NOMO-1 treated with dmso at 0.1 percent for 144 hours (cell line): ENCODE results near the gene SLC1A3.
"Not testable (repeated sequence)": the region's sequence is repeated elsewhere in the genome, so short reads cannot be mapped to it uniquely, and the experiment has no call there.

ENCODE experiments used
- DNase-seq: peaks from one replicate; lab custom pipeline; 2025; ENCODE audit not compliant: unreplicated experiment; lab: John Stamatoyannopoulos, UW

Gene SLC1A3

GRCh38 chr5:36630201-36631145, 24.1 kb downstream of the SLC1A3 start:
- DNase-seq = no peak

GRCh38 chr5:36631154-36631553, 24.7 kb downstream of the SLC1A3 start:
- DNase-seq = no peak

GRCh38 chr5:36631620-36632362, 25.4 kb downstream of the SLC1A3 start:
- no peak for DNase-seq

GRCh38 chr5:36632363-36632664, 25.9 kb downstream of the SLC1A3 start:
- DNase-seq = no peak

GRCh38 chr5:36635721-36636390, 29.4 kb downstream of the SLC1A3 start:
- no peak for DNase-seq

GRCh38 chr5:36637101-36637500, 30.7 kb downstream of the SLC1A3 start:
- no peak for DNase-seq

GRCh38 chr5:36637516-36637915, 31.1 kb downstream of the SLC1A3 start:
- no peak for DNase-seq

GRCh38 chr5:36638056-36638455, 31.6 kb downstream of the SLC1A3 start:
- no peak for DNase-seq

- no peak for DNase-seq
Measured at GRCh38 chr5:36640949-36641348, 34.5 kb downstream of the SLC1A3 start.

- no peak for DNase-seq
Measured at GRCh38 chr5:36641431-36641830, 35.0 kb downstream of the SLC1A3 start.

GRCh38 chr5:36642089-36642488, 35.7 kb downstream of the SLC1A3 start:
- DNase-seq = no peak

- no peak for DNase-seq
Measured at GRCh38 chr5:36643162-36643561, 36.8 kb downstream of the SLC1A3 start.

- not testable (repeated sequence) for DNase-seq
Measured at GRCh38 chr5:36643841-36644240, 37.4 kb downstream of the SLC1A3 start.

- DNase-seq = no peak
Measured at GRCh38 chr5:36644727-36645126, 38.3 kb downstream of the SLC1A3 start.

GRCh38 chr5:36646100-36646499, 39.7 kb downstream of the SLC1A3 start:
- no peak for DNase-seq

- no peak for DNase-seq
Measured at GRCh38 chr5:36646507-36647023, 40.2 kb downstream of the SLC1A3 start.

GRCh38 chr5:36647046-36647445, 40.6 kb downstream of the SLC1A3 start:
- DNase-seq = no peak

- DNase-seq = no peak
Measured at GRCh38 chr5:36648426-36648825, 42.0 kb downstream of the SLC1A3 start.

GRCh38 chr5:36651761-36652685, 45.6 kb downstream of the SLC1A3 start:
- DNase-seq = no peak

- DNase-seq = no peak
Measured at GRCh38 chr5:36653044-36653705, 46.8 kb downstream of the SLC1A3 start.
